Activated effector memory CD4-positive, alpha-beta T cell treated with Interleukin-2 at 50 U/mL for 16 hours (primary cell): ENCODE measurements around the gene IL10RA.

ENCODE experiments used
- DNase-seq: peaks from one replicate; pipeline ENCODE4 v3.0.0-alpha.2; 2020

IL10RA gene

GRCh38 chr11:118008271-118008911 is 22.2 kb downstream of the IL10RA start:
- no peak for DNase-seq

- DNase-seq: no peak
Observed at GRCh38 chr11:118009864-118010737, 23.9 kb downstream of the IL10RA start.

DNA sequence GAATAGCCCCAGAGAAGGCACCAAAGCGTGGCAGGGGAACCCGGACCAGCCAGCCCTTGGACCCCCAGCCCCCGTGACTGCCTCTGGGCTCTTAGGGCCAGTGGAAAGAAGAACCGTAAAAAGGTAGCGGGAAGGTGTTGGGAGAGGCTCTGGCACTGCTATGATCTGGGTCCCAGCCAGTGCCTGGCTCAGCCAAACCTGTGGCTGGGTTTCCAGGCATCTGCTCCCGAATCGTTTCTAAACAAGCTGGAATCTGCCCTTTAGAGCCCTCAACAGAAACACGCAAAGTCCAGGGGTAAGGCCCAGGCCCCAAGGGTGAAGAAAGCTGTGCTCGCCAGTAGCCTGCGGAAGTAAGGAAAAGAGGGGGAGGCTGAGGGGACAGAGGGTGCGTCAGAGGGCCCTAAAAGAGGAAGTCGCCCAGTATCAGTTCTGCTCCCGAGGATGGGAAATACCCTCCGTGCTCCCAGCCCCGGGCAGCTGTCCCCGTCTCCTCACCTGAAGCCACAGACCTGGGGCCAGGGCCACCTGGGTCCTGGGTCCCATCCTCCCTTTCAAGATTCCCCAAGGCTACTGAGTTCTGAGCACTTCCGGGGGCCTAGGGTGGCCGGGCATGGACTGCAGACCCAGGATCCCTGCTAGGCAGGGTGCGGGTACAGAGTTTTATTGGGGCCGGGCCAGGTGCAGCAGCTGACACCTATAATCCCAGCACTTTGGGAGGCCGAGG is 24.7 kb downstream of the IL10RA start:
- DNase-seq: no peak

DNA sequence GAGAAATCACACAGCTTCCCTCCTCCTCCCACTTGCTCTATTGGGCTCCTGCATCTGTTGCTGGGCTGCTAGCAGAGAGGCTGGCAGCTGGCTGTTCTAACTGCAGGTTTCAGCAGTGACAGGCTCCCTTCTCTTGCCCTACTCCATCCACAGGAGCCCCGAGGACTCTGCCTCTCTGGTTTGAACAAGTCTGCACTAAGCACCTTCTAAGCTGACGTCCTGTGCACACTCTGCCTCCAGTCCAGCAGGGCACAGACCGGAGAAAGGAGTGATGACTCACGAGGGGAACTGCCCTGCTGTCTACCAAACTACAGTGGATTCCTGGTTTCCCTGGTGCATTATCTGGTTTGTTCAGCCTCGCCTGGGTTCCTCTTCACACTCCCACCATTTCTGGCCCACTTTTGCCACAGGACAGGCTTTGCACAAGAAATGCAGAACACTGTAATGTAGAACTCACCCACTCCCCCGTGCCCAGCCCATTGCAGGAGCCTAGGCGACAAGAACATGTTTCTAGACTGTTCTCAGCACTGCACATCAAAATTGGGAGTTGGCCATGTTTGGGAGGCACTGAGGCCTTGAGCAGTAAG is 26.0 kb downstream of the IL10RA start:
- DNase-seq: no peak

DNA sequence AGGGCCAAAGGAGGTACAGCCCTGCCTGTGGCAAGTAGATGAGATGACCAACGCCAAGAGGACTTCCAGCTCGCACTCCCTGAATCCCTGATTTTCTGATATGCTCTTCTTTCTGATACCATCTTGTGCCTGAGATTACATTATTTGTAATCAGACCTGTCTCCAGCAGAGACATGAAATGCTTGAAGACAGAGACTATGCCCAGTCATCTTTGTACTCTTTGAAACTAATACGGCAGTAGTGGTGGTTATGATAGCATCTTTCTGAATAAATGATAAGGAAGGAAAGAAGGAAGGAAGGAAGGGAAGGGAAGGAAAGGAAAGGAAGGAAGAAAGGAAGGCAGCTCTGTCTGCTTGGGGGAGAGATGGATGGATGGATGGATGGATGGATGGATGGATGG is 27.8 kb downstream of the IL10RA start:
- no peak for DNase-seq

DNA sequence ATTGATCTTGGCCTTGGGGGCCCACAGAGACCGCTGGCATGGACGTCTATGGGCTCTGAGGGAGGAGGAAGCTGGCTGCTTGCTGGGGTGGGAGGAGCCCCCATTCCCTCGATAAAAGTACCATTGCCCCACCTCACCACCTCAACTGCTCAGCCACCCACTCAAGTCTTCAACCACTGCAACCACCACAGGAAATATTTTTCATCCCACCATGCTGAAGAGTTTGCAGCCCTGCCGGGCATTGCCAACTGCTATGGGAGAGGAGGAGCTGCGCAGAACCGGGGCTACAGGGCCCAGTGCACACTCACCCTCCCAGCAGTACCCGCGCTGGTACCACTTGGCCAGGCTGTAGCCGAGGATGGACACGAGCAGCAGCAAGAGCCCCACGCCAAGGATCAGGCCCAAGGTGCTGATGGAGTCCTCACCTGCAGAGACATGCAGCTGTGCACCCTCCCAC is 29.2 kb downstream of the IL10RA start:
- DNase-seq: no peak

DNA sequence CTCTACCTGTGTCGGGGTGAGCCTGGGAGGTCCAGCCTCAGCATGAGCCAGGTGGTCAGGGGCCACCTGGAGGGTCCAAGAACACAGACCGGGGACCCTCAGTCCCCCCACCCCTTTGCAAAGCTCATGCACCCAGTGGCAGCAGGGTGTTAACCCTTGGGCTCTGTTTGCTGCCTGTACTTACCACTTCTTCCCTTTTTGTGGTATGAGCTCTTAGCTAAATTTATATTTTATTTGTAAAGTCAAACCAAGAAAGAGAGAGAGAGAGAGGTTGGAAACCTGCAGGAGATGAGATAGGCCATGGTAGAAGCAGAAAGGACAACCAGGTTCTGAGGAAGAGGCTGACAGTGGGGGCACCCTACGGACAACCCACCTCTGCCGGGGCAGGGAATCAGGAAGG is 29.9 kb downstream of the IL10RA start:
- DNase-seq: no peak

DNA sequence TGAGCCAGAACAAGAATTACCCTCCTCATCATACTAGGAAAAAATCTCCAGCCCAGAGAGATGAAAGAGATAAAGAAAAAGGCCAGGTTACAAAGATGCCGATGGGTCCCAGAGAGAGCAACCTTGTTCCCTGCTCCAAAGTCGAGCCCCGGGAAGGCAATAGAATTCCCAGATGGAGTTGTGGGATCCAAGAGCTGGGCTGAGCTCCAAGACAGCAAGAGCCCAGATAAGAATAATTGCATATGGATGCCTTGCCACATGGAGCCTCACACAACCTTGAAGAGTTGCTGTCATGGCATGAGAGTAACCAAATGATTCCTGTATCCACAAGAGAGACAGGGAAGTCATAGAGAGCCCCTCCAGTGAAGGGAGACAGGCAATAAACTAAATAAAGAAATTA is 30.9 kb downstream of the IL10RA start:
- no peak for DNase-seq

DNA sequence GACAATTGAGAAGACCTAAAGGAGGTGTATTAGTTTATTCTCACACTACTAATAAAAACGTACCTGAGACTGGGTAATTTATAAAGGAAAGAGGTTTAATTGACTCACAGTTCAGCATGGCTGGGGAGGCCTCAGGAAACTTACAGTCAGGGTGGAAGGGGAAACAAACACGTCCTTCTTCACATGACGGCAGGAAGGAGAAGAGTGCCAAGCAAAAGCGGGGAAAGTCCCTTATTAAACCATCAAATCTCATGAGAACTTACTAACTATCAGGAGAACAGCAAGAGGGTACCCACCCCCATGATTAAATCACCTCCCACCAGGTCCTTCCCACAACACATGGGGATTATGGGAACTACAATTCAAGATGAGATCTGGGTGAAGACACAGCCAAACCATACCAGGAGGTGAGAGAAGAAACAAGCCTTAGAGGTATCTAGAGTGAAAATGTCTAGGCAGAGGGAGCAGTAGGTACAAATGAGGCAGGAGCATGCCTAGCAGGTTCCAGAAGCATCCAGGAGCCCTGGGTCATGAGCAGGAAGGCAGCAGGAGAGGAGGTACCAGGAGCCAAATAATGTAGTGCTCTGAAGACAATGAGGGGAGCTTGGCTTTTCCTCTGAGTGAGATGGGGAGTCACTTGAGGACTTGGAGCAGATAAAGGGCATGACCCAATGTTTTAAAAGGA is 31.6 kb downstream of the IL10RA start:
- DNase-seq: no peak

- no peak for DNase-seq
Observed at GRCh38 chr11:118018401-118018800, 32.2 kb downstream of the IL10RA start.

GRCh38 chr11:118021146-118021545 is 35.0 kb downstream of the IL10RA start:
- no peak for DNase-seq

- DNase-seq: no peak
Observed at GRCh38 chr11:118027694-118028093, 41.5 kb downstream of the IL10RA start.

GRCh38 chr11:118028626-118029025 is 42.4 kb downstream of the IL10RA start:
- DNase-seq: no peak

- no peak for DNase-seq
Observed at GRCh38 chr11:118033443-118033842, 47.2 kb downstream of the IL10RA start.

GRCh38 chr11:118042141-118042540 is 55.9 kb downstream of the IL10RA start:
- no peak for DNase-seq

DNA sequence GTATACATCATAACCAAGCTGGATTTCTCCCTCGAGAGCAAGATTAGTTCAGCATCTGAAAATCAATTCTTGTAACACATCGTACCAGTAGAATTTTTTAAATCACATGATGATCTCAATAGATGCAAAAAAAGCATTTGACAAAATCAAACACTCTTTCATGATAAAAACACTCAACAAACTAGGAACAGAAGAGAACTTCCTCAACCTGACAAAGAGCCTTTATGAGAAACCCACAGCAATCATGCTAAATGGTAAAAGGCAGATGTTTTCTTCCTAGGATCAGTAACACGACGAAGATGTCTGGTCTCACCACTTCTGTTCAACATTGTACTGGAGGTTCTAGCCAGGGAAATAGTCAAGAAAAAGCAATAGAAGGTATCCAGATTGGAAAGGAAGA is 56.6 kb downstream of the IL10RA start:
- no peak for DNase-seq

DNA sequence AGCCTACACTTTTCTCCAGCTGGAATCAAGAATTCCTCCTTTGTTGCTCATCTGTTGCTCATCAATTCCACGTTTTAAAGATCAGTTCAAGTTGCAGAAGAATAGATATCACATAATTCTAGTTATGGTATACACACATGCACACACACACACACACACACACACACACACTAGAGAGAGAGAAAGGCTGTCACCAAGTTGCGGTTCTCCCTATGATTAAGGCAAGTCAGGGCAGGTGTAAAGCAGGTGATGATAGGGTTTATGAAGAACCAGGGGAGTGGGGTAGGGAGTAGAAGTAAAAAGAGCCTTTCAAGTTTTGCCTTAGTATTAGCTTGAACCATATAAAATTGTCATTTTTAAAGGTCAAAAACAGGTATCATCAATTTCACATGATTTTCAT is 59.0 kb downstream of the IL10RA start:
- DNase-seq: no peak

DNA sequence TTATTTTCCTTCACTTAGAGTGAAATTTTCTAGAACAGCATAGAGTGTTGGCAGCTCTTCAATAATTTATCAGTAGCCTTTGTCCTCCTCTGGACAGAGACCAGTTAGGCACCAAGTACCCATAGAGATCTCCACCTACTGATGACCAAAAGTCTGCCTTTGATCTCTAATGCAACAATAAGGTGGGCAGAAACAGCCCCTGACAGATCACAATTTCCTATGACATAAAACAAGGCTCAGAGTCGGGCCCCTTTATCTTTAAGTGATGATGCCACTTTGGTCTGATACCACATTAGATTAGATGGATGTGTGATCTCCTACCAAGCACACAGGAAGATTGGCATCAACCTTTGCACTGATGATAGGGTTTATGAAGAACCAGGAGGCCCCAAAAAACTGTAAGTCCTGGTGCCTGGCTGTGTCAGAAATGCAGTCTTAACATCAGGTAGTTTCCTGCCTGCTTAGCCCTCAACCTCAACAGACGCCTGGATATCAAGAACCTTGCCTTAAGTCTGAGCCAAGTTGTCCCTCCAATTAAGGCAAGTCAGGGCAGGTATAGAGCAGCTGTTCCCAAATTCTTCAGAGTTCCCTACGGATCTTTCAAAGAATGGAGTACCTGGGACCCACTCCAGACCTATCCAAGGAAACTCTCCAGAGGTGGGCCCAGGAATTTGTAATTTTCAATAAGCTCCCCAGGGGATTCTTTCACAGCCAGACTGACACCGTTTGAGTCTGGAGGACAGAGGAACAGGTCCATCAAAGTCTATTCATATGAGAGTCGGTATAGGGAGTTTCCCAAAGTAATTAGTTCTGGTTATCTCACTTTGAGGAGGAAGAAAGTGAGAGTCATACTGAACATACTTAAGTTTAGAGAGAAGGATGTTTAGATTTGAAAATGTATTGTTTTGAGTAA is 60.1 kb downstream of the IL10RA start:
- peak; percentile 24 for DNase-seq

GRCh38 chr11:118046964-118047700 is 60.9 kb downstream of the IL10RA start:
- no peak for DNase-seq

GRCh38 chr11:118047749-118048148 is 61.6 kb downstream of the IL10RA start:
- DNase-seq: no peak
